RPMI7951 (cell line): ENCODE results near the gene VPS26C. TPM values are rescaled to one million over a fixed set of nuclear protein-coding genes. Genes with fewer than 3 reads are reported as not detected.

Experiments used
- DNase-seq: peaks from one replicate; pipeline ENCODE4 v3.0.0-alpha.2; 2012; ENCODE audit warnings: low read depth
- total RNA-seq: library from RNA; depleted of rRNA; stranded (reverse); fragments of >200 nt; shearing (Covaris generic); gene quantifications from 2 replicates; pipeline ENCODE4 v1.2.3, GENCODE V29; 2014

The VPS26C gene
- total RNA-seq, 1 experiment from 2014 or later = 52.5 TPM

DNA sequence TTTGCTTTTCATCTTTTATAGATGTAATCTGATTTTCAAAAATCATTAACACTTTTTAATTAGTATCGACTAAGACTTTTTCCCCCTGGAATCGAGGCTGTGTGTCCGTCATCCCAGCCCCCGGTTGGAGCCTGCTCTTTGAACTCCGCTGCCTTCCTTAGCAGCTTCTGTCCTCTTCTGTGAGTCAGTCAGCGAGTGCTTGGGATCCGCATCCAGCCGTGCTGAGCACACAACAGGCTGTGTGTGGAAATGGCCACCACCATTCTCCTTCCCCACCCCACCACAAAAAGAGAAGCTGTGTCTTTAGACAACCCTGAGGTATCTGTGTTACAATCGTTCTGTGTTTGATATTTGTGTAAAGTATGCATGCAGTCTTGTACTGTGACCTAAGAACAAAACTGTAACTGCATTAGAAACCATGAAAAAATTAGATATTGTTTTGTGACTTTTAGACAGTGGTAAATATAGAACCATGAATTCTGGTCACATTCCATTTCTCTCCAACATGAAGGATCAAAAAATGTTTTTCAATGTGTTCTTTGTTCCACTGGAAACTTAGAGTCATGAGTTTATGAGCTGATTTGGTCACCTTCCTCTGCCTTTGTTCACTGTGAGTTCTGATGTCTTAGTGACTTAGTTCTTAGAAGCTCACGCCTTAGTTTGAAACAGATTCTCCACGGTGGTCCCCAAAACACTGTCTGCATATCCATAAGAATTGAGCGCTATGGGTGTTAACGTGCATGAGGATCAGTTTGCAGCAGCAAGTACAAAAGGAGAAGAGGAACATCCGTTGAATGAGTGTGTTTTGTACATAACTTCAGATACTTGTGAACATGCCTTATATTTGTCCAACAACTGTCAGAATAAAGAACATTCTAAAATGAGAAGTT, 64.7 kb downstream of the VPS26C start:
- DNase-seq = peak; percentile 30

GRCh38 chr21:37200641-37201480, 66.3 kb downstream of the VPS26C start:
- no peak for DNase-seq

GRCh38 chr21:37199057-37199924, 67.8 kb downstream of the VPS26C start:
- DNase-seq = peak; percentile 45

GRCh38 chr21:37197746-37198145, 69.4 kb downstream of the VPS26C start:
- DNase-seq = no peak

GRCh38 chr21:37196847-37197246, 70.3 kb downstream of the VPS26C start:
- no peak for DNase-seq

DNA sequence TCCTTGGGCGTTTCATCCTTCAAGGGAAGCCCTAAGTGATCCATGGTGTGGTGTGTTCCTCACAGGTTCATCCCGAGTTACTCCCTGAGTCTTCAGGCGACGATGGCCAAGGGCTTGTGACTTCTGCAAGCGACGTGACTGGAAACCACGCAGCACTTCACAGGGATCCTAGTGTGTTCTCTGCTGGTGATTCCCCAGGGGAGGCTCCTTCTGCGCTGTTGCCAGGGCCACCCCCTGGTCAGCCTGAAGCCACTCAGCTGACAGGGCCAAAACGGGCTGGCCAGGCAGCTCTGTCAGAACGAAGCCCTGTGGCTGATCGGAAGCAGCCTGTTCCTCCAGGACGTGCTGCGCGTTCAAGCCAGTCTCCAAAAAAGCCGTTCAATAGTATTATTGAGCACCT, 71.5 kb downstream of the VPS26C start:
- no peak for DNase-seq

DNA sequence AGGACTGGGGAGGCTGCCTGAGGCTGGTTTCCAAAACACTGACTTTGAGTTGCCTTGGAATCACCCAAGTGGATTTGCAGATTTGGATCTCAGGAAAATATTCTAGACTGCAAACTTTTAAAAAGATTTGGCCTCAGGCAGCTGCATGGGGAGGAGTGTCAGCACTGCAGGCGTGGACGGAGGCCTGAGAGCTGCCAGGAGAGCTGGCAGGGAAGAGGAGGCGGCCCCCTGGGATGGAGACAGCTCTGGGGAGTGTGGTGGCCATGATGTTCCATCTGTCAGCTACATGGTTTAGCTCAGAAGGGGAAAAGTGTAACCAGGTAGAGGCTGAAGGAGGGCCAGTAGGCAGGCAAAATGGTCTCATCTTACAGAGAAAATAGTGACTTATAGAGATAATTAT, 72.1 kb downstream of the VPS26C start:
- DNase-seq = peak; percentile 10

DNA sequence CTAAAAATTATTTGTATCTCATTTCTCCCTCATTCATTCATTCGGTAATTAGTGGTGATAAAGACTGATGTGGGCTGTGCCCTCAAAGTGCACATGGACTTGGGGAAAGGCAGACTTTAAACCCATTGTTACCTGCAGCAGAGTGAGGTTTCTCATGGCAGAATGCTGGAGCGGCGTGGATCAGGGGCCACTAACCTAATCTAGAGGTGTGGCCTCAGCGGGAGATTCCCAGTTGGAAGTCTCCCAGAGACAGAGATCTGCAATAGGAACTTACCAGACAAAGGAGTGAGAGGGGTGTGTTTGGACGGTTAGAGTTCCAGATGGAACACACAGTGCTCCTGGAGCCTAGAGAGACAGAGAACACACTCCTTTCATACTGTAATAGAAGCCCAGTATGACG, 73.5 kb downstream of the VPS26C start:
- no peak for DNase-seq

DNA sequence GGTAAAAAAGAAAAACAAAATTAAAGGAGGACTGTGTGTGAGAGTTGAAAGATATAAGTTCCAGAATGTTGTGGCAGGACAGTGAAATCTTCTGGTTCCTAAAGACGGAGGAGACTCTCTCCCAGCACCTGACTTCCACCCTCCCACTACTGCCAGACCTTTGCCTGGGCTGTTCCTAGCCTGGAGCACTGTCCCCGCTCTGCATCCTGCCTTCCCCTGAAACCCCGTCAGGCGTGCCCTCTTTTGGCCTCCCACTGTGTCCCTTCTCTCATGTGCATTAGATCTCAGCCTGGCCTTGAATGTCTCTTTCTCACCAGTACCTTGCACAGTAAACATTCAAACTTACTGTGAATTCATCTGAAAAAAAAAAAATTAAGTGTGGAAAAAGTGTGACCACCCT, 74.1 kb downstream of the VPS26C start:
- DNase-seq = no peak

- DNase-seq = no peak
Measured at GRCh38 chr21:37192019-37192418, 75.1 kb downstream of the VPS26C start.

- DNase-seq = no peak
Measured at GRCh38 chr21:37188825-37189224, 78.3 kb downstream of the VPS26C start.

DNA sequence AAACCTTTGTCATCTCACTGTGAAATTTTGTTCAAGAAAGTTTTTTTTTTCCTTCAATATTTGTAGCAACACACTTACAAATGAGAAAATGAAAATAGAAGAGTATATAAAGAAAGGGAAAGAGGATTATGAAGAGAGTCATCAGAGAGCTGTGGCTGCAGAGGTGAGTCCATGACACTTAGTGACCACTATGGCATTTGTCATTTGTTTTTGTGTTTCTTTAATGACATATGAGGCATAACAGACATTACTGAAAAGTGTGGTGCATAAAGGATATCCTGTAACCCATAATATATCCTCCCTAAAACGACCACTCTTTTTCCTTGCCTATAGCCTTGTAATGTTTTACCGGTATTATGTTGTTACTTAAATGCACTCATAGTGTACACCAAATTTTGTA, 80.2 kb downstream of the VPS26C start:
- no peak for DNase-seq

DNA sequence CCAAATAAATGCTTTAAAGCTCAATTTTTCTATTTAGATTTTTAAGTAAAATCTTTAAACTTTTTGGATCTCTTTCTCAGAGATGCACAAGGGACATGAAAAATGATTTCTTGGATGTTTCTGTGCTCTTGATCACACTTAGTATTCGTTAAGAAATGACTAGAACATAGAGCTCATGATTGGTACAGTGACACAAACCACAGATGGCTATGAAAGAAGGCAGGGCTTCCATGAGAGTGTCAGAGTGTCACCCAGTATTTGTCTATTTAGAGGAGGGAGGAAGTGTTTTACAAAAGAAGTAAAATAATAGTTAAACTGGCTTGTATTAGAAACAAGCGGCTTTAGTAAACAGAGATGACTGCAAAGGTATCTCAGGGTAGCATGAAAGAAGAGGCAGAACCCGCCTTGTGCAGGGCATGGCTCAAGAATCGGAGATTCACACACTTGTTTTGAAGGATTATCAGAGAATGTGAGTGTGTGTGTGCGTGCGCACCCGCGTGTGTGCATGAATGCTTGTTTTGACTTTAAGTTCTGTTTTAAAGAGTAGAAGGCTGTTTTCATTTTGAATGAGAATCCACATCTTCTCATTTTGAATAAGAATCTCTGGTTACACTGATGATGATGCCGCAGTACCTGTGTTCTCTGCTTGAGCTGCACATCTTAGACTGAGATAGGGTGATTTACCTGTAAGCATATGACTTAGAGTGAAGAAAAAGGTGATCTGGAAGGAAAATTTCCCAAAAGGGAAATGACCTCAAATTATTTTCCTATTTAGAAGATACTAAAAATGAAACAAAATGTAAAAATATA, 82.1 kb downstream of the VPS26C start:
- no peak for DNase-seq

DNA sequence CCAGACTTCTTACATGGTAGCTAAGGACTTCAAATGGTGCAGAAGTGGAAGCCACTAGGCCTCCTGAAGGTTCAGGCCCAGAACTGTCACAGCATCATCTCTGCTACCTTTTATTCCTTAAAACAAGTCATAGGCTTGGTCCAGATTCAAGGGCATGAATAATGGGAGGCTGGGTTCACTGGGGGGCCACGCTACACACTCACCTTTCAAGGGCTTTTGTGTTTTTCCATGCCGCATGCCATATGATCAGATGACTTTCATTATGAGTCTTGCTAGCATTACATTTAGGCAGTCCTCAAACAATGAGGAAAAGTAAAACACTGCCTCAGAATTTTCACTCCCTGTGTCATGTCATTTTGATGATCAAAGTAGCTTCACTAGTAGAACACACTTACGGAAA, 83.4 kb downstream of the VPS26C start:
- DNase-seq = no peak

DNA sequence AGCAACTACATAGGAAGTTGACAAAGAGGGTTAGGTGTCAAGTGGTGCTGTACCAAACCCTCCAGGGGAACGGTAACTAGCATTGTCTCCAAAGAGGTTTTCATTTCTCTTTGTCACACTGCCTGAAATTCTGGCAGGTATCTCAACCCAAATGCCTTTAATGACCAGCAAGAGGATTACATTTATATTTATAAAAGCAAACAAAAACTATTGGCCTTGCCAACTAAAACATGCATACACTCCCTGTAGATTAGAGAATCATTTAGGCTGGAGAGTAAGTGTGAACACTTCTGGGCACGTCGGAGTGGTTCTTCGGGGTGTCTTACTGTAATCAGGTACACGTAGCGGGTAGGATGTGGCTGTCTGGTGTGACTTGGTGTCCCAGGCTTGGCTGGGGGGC, 84.9 kb downstream of the VPS26C start:
- no peak for DNase-seq

- no peak for DNase-seq
Measured at GRCh38 chr21:37181059-37181458, 86.1 kb downstream of the VPS26C start.

GRCh38 chr21:37176716-37177115, 90.4 kb downstream of the VPS26C start:
- DNase-seq = no peak
